BLaER1 treated with 17β-estradiol and CSF1 and Interleukin-3, amounts not matched to agents 10 nM and 100 nM (cell line): ENCODE data around the gene COTL1.
"Not testable (repeated sequence)": the region's sequence is repeated elsewhere in the genome, so short reads cannot be mapped to it uniquely, and the experiment has no call there.

ENCODE experiments used
- H3K27ac ChIP-seq, 11 experiments: shearing (Covaris generic); formaldehyde crosslinking; 2 replicates each; pipeline ENCODE4 v1.8.1; 2022
- H3K27me3 ChIP-seq, 11 experiments: shearing (Covaris generic); formaldehyde crosslinking; 2 replicates each; pipeline ENCODE4 v1.8.1; 2022
- H3K36me3 ChIP-seq, 11 experiments: shearing (Covaris generic); formaldehyde crosslinking; 2 replicates each; pipeline ENCODE4 v1.8.1; 2022
- H3K4me1 ChIP-seq, 10 experiments: shearing (Covaris generic); formaldehyde crosslinking; 2 replicates each; pipeline ENCODE4 v1.8.1; 2022
- H3K4me2 ChIP-seq, 11 experiments: shearing (Covaris generic); formaldehyde crosslinking; 2 replicates each; pipeline ENCODE4 v1.8.1; 2022
- H3K4me3 ChIP-seq, 10 experiments: shearing (Covaris generic); formaldehyde crosslinking; 2 replicates each; pipeline ENCODE4 v1.8.1; 2022
- H3K9ac ChIP-seq, 11 experiments: shearing (Covaris generic); formaldehyde crosslinking; 2 replicates each; pipeline ENCODE4 v1.8.1; 2022
- H3K9me3 ChIP-seq, 11 experiments: shearing (Covaris generic); formaldehyde crosslinking; replicated peaks in 1 of 11; 2 replicates each; pipeline ENCODE4 v1.8.1; 2022
- H4K20me1 ChIP-seq, 11 experiments: shearing (Covaris generic); formaldehyde crosslinking; 2 replicates each; pipeline ENCODE4 v1.8.1; 2022
- Cebpa-rat ChIP-seq, 11 experiments: shearing (Covaris generic); IDR thresholded peaks; 2 replicates each; pipeline ENCODE4 v1.8.1; 2022

The COTL1 gene

GRCh38 chr16:84563064-84563715 is 54.7 kb downstream of the COTL1 start:
- H4K20me1 ChIP-seq, result peaks cover 0 to 54% (median 13%) of the 10 kb centered on the region in 11 experiments; a peak in 13 of 22 replicates
- H3K4me2 ChIP-seq, result peak overlapping the region; percentile 44 to 93 (median 82)
- no peaks in the 10 kb centered on the region for H3K27me3 ChIP-seq
- H3K4me3 ChIP-seq, result no peak overlapping the region
- H3K27ac ChIP-seq, result peak overlapping the region; percentile 10 to 85 (median 69); a peak in 19 of 22 replicates
- H3K4me1 ChIP-seq, result peaks cover 28 to 83% (median 65%) of the 10 kb centered on the region in 10 experiments
- H3K36me3 ChIP-seq, result peaks cover 13 to 67% (median 58%) of the 10 kb centered on the region in 11 experiments; a peak in 21 of 22 replicates
- peak overlapping the region; percentile 10 to 69 (median 38); a peak in 14 of 22 replicates for H3K9ac ChIP-seq
- peaks cover 0 to 8% (median 0%) of the 10 kb centered on the region in 11 experiments; a peak in 1 of 22 replicates for H3K9me3 ChIP-seq
- TF ChIP-seq Cebpa-rat (IDR thresholded peaks at IDR 0.05), result no peak

DNA sequence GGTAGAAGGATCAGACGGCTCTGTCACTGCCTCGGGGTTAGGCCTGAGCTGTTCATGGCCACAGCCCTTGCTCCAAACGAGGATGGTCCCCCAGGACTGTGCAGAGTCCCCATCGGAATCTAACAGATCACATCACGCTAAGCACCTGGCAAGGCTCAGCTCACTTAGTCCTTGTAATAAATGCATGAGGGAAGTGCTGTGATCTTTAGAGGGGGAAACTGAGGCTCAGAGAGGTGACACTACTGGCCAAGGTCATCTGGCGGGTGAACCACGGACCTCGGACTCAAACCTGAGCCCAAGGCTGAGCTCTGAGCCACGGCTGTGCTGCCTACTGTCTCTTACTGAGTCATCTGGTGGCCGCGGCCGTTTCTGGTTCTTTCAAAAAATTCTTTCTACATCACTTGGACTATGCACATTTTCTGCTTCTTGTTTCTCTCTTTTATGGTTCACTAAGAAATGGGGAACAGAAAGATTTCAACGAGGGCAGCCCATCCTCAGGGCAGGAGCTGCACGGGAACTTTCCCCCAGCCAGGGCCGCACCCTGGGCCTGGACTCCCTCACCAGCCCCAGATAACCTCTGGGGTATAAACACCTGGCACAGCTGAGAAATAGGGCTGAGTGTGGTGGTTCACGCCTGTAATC is 55.6 kb downstream of the COTL1 start:
- Histone ChIP-seq H4K20me1 (peaks cover 0 to 45% (median 8%) of the 10 kb centered on the region in 11 experiments; a peak in 13 of 22 replicates), H3K36me3 (peaks cover 13 to 58% (median 49%) of the 10 kb centered on the region in 11 experiments; a peak in 21 of 22 replicates), H3K9ac (peak overlapping the region in 10 of 11 experiments; percentile 13 to 69 (median 46); a peak in 13 of 22 replicates), H3K4me2 (peak overlapping the region; percentile 44 to 93 (median 82)), H3K4me3 (peak overlapping the region in 1 of 10 experiments; percentile 40; a peak in 1 of 20 replicates), H3K9me3 (no peaks in the 10 kb centered on the region), H3K27ac (peak overlapping the region; percentile 10 to 85 (median 69); a peak in 19 of 22 replicates), H3K27me3 (no peaks in the 10 kb centered on the region), H3K4me1 (peaks cover 24 to 75% (median 56%) of the 10 kb centered on the region in 10 experiments)
- TF ChIP-seq Cebpa-rat (IDR thresholded peaks at IDR 0.05), result no peak

- H3K4me2 ChIP-seq, result peak overlapping the region in 8 of 11 experiments; percentile 60 to 93 (median 82); a peak in 13 of 22 replicates
Observed at GRCh38 chr16:84561291-84561690, 56.6 kb downstream of the COTL1 start.

DNA sequence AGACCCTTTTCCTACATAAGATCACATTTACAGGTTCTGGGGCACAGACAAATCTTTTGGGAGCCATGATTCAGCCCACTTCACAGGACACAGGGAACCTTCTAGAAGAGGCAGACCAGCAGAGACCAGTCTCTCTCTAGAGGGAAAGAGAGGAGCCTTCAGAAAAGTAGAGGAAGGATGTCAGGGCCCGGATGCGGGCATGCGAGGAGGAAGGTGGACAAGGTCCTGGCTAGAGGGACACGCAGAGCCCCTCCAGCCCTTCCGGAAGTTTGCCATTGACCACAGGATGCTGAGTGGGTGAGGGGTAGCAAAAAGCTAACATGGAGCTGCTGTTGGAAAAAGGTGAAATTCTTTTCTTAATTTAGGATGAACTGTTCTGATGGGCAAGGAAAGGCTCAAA is 57.6 kb downstream of the COTL1 start:
- Histone ChIP-seq H3K4me3 (no peak overlapping the region), H3K27me3 (no peaks in the 10 kb centered on the region), H3K4me1 (peaks cover 29 to 63% (median 41%) of the 10 kb centered on the region in 10 experiments), H4K20me1 (peaks cover 0 to 27% (median 0%) of the 10 kb centered on the region in 11 experiments; a peak in 5 of 22 replicates), H3K4me2 (no peak overlapping the region), H3K27ac (peak overlapping the region in 2 of 11 experiments; percentile 9 to 22; a peak in 1 of 22 replicates), H3K9me3 (no peaks in the 10 kb centered on the region), H3K9ac (no peak overlapping the region), H3K36me3 (peaks cover 0 to 38% (median 29%) of the 10 kb centered on the region in 11 experiments; a peak in 18 of 22 replicates)
- no peak for TF ChIP-seq Cebpa-rat (IDR thresholded peaks at IDR 0.05)

More at GRCh38 chr16:84561291-84561690, 56.6 kb downstream of the COTL1 start:
- H3K27me3 ChIP-seq, result no peaks in the 10 kb centered on the region
- TF ChIP-seq Cebpa-rat (IDR thresholded peaks at IDR 0.05), result no peak
- H3K36me3 ChIP-seq, result peaks cover 7 to 48% (median 39%) of the 10 kb centered on the region in 11 experiments; a peak in 20 of 22 replicates
- no peaks in the 10 kb centered on the region for H3K9me3 ChIP-seq
- peaks cover 0 to 35% (median 4%) of the 10 kb centered on the region in 11 experiments; a peak in 7 of 22 replicates for H4K20me1 ChIP-seq
- H3K4me1 ChIP-seq, result peaks cover 24 to 64% (median 47%) of the 10 kb centered on the region in 10 experiments
- peak overlapping the region in 2 of 11 experiments; percentile 46 to 48; a peak in 1 of 22 replicates for H3K9ac ChIP-seq
- H3K27ac ChIP-seq, result peak overlapping the region in 7 of 11 experiments; percentile 21 to 85 (median 70); a peak in 8 of 22 replicates
- H3K4me3 ChIP-seq, result no peak overlapping the region

GRCh38 chr16:84559311-84559932 is 58.5 kb downstream of the COTL1 start:
- Histone ChIP-seq H3K4me1 (peaks cover 33 to 62% (median 41%) of the 10 kb centered on the region in 10 experiments), H3K4me2 (no peak overlapping the region), H3K27ac (0 out of 22 replicates have a peak overlapping the region, but pooled peaks of 1 of the 11 experiments have one; percentile 9), H3K4me3 (no peak overlapping the region), H3K9ac (no peak overlapping the region), H3K9me3 (no peaks in the 10 kb centered on the region), H3K27me3 (no peaks in the 10 kb centered on the region), H3K36me3 (peaks cover 0 to 30% (median 21%) of the 10 kb centered on the region in 11 experiments; a peak in 17 of 22 replicates), H4K20me1 (peaks cover 0 to 27% (median 0%) of the 10 kb centered on the region in 11 experiments; a peak in 5 of 22 replicates)
- no peak for TF ChIP-seq Cebpa-rat (IDR thresholded peaks at IDR 0.05)

DNA sequence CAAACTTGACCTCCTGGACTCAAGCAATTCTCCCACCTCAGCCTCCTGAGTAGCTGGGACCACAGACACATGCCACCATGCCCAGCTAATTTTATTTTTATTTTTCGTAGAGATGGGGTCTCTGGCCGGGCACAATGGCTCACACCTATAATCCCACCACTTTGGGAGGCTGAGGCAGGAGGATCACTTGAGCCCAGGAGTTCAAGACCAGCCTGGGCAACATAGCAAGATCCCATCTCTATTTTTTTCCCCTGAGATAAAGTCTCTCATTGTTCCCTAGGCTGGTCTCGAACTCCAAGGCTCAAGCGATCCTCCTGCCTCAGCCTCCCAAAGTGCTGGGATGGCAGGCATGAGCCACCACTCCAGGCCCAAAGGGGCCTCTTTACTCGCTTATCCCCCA is 59.0 kb downstream of the COTL1 start:
- Histone ChIP-seq H3K4me1 (peaks cover 32 to 62% (median 42%) of the 10 kb centered on the region in 10 experiments), H4K20me1 (peaks cover 0 to 23% (median 0%) of the 10 kb centered on the region in 11 experiments; a peak in 5 of 22 replicates), H3K36me3 (peaks cover 0 to 24% (median 15%) of the 10 kb centered on the region in 11 experiments; a peak in 16 of 22 replicates)
- H3K9ac ChIP-seq, H3K9me3 ChIP-seq, H3K4me2 ChIP-seq, H3K4me3 ChIP-seq, H3K27ac ChIP-seq, H3K27me3 ChIP-seq: not testable (repeated sequence)

DNA sequence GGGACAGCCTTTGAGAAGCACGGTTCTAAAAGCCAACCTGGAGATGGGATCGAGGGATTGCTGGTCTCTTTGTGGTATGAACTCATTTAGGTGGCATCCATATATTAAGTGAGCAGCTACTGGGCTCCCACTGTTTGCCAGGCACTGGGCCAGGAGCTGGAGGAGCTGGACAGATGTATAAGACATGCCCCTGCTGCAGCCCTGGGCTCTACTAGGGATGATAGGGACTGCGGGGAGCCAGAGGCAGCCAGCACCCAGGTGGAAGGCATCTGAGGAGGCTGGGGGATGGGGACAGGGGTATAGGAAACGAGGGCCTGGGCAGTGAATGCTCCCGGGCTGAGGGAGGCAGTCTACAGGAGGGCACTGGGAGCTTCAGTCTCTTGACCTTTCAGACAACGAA is 60.4 kb downstream of the COTL1 start:
- H3K4me3 ChIP-seq, result no peak overlapping the region
- no peak for TF ChIP-seq Cebpa-rat (IDR thresholded peaks at IDR 0.05)
- no peaks in the 10 kb centered on the region for H3K9me3 ChIP-seq
- H3K27ac ChIP-seq, result no peak overlapping the region
- H3K27me3 ChIP-seq, result no peaks in the 10 kb centered on the region
- no peak overlapping the region for H3K9ac ChIP-seq
- H4K20me1 ChIP-seq, result peaks cover 0 to 10% (median 0%) of the 10 kb centered on the region in 11 experiments; a peak in 3 of 22 replicates
- H3K4me2 ChIP-seq, result no peak overlapping the region
- H3K36me3 ChIP-seq, result peaks cover 0 to 12% (median 7%) of the 10 kb centered on the region in 11 experiments; a peak in 9 of 22 replicates
- H3K4me1 ChIP-seq, result peaks cover 24 to 62% (median 40%) of the 10 kb centered on the region in 10 experiments

DNA sequence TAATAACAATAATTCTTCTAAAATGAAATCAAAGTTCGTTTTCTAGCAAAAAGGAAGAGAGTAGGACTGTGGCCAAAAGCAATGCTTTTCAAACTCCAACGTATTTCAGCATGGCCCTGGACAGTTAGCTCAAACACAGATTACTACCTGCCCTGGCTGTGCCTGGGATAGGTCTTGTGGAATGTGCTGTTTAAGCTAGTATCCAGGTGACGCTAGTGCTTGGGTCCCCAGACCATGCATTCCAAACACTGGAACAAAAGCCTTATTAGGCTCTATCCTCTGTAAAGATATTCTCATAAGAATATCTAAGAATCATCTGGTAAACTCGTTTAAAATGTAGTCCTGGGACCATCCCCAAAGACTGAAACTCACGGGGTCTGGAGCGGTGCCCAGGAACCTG is 60.8 kb downstream of the COTL1 start:
- Histone ChIP-seq H3K9ac (no peak overlapping the region), H3K9me3 (no peaks in the 10 kb centered on the region), H3K27me3 (no peaks in the 10 kb centered on the region), H3K36me3 (peaks cover 0 to 11% (median 7%) of the 10 kb centered on the region in 11 experiments; a peak in 9 of 22 replicates), H3K4me1 (peaks cover 24 to 62% (median 39%) of the 10 kb centered on the region in 10 experiments), H3K27ac (no peak overlapping the region), H4K20me1 (peaks cover 0 to 6% (median 0%) of the 10 kb centered on the region in 11 experiments; a peak in 3 of 22 replicates), H3K4me3 (no peak overlapping the region), H3K4me2 (no peak overlapping the region)
- TF ChIP-seq Cebpa-rat (IDR thresholded peaks at IDR 0.05), result no peak
